HG03060 (cell line): ENCODE results near the gene AQP12B.

Source experiments
- ATAC-seq: cut with Tn5 transposase; IDR thresholded peaks from one replicate; pipeline ENCODE4 v1.9.1; 2021; ENCODE audit warnings: low read depth, moderate number of reproducible peaks; ENCODE audit not compliant: unreplicated experiment

Gene AQP12B

GRCh38 chr2:240637116-240637900 is 45.4 kb downstream of the AQP12B start:
- no peak for ATAC-seq

- no peak for ATAC-seq
Measured at GRCh38 chr2:240636563-240637115, 46.0 kb downstream of the AQP12B start.

- no peak for ATAC-seq
Measured at GRCh38 chr2:240635998-240636547, 46.6 kb downstream of the AQP12B start.

- ATAC-seq = no peak
Measured at GRCh38 chr2:240635121-240635997, 47.3 kb downstream of the AQP12B start.

- ATAC-seq = no peak
Measured at GRCh38 chr2:240632306-240632721, 50.4 kb downstream of the AQP12B start.

- ATAC-seq = no peak
Measured at GRCh38 chr2:240631548-240632305, 51.0 kb downstream of the AQP12B start.

- no peak for ATAC-seq
Measured at GRCh38 chr2:240630771-240631547, 51.7 kb downstream of the AQP12B start.

- no peak for ATAC-seq
Measured at GRCh38 chr2:240629968-240630770, 52.5 kb downstream of the AQP12B start.

- no peak for ATAC-seq
Measured at GRCh38 chr2:240629619-240629967, 53.1 kb downstream of the AQP12B start.

GRCh38 chr2:240628808-240629618 is 53.7 kb downstream of the AQP12B start:
- ATAC-seq = no peak

GRCh38 chr2:240628507-240628807 is 54.2 kb downstream of the AQP12B start:
- no peak for ATAC-seq

- no peak for ATAC-seq
Measured at GRCh38 chr2:240627736-240628506, 54.8 kb downstream of the AQP12B start.

GRCh38 chr2:240626531-240627300 is 56.0 kb downstream of the AQP12B start:
- no peak for ATAC-seq
